Hepatocyte (in vitro differentiated cells): Measurements from ENCODE around the gene ATP9A.

ENCODE experiments used
- EZH2 ChIP-seq: fragments of 200-600 bp; sonication (generic); IDR thresholded peaks from 2 replicates; pipeline ENCODE4 v1.6.1; 2016; ENCODE audit warnings: antibody characterized with exemption, mild to moderate bottlenecking, borderline replicate concordance
- TF ChIP-seq, protein P1 (sequence below): fragments of 200-600 bp; sonication (generic); IDR thresholded peaks from 2 replicates; pipeline ENCODE4 v1.5.1; 2016; ENCODE audit warnings: antibody characterized with exemption, mild to moderate bottlenecking; ENCODE audit not compliant: poor library complexity

DNA sequence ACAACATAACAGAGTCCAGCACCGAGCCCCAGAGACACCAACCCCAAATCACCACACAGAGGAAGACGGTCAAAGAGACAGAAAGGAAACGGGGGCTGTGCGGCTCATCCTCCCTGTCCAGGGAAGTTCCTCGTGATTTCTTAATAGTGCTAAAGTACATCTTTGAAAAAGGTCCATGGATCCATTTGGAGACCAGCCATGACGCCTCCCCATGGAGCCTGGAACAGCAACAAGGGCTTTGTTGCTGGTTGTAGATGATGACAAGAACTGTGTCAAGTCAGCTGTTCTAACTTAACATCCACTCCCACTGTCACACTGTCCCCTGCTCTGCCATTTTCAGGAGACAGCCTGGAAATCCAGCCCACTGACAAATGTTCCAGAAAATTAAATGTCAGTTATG, 99.7 kb downstream of the ATP9A start:
- TF ChIP-seq, protein P1, sequence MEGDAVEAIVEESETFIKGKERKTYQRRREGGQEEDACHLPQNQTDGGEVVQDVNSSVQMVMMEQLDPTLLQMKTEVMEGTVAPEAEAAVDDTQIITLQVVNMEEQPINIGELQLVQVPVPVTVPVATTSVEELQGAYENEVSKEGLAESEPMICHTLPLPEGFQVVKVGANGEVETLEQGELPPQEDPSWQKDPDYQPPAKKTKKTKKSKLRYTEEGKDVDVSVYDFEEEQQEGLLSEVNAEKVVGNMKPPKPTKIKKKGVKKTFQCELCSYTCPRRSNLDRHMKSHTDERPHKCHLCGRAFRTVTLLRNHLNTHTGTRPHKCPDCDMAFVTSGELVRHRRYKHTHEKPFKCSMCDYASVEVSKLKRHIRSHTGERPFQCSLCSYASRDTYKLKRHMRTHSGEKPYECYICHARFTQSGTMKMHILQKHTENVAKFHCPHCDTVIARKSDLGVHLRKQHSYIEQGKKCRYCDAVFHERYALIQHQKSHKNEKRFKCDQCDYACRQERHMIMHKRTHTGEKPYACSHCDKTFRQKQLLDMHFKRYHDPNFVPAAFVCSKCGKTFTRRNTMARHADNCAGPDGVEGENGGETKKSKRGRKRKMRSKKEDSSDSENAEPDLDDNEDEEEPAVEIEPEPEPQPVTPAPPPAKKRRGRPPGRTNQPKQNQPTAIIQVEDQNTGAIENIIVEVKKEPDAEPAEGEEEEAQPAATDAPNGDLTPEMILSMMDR, result no peak
- TF ChIP-seq EZH2, result no peak
